ENCODE data around the gene ACAN.

The ACAN gene

DNA sequence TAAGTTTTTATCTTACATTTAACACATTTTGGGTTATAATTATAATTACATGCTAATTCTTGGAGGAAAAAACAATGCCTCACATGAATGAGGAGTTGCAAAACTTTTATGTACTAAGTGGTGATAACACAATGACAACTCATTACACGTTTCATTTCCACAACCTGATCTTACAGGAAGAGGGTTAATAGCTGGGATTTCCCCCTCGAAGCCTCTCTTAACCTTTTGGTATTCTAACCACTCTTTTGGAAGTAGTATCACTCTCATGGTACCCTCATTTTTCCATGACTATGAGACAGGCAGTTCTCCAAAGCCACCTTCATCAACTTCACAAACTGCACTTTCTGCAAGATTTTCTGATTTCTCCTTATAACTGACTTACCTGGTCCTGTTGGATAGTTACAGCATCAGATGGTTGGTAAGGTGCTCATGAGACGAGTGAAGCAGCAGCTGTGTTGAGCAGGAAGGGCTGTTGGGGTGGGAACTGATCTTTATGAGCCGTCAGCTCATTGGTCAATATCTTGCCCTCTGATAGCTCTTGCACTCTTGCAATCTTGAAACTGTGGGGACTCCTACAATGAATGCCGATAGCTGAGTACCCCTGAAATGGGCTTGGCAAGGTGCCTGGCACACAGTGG lies 41.6 kb downstream of the ACAN start:
- DNase-seq: no peak

DNA sequence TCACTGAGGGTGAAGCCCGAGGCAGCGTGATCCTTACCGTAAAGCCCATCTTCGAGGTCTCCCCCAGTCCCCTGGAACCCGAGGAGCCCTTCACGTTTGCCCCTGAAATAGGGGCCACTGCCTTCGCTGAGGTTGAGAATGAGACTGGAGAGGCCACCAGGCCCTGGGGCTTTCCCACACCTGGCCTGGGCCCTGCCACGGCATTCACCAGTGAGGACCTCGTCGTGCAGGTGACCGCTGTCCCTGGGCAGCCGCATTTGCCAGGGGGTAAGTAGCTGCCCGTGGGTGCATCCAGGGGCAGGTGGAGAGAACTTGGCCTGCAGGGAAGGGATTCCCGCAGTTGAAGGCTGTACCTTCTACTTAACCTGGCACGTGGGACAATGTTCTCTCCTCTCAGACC lies 42.4 kb downstream of the ACAN start:
- no peak for DNase-seq

DNA sequence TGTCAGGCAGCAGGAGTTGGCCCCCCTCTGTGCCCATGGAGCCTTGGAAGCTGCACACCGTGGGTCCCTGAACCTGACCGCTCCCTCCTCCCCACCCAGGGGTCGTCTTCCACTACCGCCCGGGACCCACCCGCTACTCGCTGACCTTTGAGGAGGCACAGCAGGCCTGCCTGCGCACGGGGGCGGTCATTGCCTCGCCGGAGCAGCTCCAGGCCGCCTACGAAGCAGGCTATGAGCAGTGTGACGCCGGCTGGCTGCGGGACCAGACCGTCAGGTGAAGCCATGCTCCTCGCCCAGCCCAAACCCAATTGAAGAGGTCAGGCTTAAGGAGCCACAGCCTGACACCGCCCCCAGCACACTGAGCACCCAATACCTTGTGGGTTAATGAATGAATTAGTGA lies 43.9 kb downstream of the ACAN start:
- DNase-seq: no peak

DNA sequence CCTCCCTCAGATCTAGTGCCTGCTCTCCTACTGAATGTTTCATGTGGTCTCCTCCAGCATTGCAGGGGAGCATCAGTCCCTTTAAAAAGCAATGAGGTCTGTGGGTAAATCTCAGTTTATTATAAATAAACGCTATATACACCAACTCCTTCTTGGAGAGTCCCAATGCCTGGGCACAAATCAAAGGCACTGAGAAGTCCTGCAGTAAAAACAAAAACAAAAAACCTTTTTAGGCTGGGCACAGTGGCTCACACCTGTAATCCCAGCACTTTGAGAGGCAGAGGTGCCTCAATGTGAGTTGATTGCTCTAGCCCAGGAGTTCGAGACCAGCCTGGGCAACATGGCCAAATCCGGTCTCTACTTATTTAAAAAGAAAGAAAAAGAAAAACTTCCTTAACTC lies 45.0 kb downstream of the ACAN start:
- no peak for DNase-seq

DNA sequence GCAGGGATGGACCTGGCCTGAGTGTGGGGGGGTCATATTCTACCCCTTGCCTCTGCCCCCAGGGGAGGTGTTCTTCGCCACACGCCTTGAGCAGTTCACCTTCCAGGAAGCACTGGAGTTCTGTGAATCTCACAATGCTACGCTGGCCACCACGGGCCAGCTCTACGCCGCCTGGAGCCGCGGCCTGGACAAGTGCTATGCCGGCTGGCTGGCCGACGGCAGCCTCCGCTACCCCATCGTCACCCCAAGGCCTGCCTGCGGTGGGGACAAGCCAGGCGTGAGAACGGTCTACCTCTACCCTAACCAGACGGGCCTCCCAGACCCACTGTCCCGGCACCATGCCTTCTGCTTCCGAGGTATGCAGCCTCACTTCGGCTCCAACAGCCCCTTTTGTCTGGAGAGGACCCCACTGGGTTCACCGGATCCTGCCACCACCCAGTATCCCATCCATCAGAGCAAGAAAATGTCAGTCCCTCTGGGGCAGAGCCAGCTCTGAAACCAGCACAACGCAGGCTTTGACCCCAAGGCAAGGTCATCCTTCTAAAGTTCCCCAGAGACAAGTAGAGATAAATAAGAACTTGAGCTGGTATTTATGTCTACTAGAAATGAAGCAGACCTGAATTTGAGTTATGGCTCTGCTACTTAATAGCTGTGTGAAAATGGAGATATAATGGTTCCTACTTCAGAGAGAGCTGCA lies 46.3 kb downstream of the ACAN start:
- DNase-seq: no peak

DNA sequence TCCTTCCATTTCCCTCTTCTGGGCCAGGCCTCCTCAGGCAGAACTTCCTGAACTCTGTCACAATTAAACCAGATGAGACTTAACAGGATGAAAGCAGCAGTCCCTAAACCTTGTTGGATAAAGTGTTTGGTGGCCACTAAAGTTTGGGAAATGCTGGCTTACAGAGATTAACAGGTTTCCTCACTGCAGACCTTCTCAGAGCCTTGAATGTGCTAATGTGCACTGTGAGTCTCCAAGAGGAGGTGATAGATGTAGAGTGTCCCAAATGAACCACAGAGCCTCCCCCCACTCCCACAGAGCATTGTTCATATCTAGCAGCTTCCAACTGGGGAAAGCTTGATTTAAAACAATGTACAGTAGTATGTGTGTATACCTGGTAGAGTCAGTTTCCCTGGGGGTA lies 49.2 kb downstream of the ACAN start:
- no peak for DNase-seq

DNA sequence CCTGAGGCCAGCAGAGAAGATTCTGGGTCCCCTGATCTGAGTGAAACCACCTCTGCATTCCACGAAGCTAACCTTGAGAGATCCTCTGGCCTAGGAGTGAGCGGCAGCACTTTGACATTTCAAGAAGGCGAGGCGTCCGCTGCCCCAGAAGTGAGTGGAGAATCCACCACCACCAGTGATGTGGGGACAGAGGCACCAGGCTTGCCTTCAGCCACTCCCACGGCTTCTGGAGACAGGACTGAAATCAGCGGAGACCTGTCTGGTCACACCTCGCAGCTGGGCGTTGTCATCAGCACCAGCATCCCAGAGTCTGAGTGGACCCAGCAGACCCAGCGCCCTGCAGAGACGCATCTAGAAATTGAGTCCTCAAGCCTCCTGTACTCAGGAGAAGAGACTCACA lies 55.7 kb downstream of the ACAN start:
- DNase-seq: no peak

DNA sequence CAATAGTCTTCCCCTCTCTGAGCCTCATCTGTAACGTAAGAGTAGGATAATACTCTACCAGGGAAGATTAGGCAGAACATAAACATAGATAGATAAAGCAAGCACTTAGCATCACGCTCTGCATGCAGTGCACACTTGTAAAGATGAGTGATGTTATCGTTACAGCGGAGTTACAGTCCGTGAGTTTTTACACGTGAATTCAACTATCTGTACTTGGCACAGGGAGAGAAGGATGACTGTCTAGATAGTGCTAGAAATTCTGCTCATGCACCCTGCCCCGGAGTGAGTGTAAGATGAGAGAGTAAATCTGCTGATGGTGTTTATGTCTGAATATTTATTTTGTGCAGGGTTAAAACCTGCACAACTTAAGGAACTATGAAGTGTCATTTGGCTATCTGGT lies 56.3 kb downstream of the ACAN start:
- DNase-seq: no peak

DNA sequence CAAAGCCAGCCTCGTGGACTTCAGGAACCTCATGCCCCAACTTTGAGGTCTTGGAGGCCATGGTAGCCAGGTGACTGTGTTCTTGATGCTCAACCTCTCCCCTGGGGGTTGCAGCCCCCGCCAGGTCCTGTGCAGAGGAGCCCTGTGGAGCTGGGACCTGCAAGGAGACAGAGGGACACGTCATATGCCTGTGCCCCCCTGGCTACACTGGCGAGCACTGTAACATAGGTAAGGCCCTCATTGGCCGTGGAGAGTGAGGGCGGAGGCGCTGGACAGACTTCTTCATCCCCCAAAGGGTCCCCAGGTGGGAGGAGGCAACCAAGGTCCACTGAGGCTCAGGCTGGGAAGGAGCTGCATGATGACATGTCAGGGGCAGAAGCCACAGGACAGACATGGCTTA lies 57.0 kb downstream of the ACAN start:
- DNase-seq: no peak

DNA sequence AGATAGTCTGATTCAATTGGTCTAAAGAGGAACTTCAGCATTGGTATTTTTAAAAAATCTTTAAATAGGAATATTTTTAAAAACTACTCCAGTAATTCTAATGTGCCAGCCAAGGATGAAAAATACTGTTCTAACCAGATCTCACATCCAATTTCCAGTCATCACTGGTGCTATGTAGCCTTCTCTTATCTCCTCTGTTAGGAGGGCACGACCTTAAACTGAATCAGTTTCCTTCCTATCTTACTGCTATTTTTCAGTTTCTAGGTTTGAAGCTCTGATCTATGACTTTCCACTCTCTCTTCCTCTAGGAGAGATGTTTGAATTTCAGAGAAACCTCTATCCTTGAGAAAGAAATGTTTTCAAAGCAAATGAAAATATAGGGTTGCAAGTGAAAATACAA lies 60.2 kb downstream of the ACAN start:
- DNase-seq: no peak

DNA sequence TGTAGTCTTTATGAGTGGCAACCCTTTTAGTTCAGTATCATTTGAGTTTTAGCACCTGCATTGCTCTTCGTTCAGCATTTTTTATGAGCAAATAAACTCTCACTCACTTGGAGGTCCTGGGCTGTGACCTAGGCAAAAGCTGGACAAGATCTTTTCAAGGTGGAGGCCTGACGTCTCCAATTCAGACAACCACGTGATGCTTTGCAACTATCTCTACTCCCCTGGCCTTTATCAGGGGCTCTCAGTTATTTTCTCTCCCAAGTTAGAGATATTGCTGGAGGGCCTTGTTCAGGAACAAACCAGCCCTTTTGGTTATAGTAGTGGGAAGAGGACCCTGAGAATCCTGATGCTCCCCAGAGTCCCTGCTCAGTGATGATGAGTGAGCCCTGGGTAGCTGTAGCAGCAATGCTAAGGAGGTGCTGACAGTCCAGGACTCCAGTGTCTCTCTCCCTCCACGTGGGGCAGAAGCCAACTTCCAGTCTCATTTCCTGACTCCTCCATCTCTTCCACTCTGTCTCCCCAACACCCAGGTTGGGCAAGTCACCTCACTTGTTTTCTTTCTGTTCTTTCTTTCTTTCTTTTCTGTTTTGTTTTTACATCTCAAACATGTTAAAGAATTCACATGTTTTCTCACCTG lies 61.7 kb downstream of the ACAN start:
- no peak for DNase-seq

DNA sequence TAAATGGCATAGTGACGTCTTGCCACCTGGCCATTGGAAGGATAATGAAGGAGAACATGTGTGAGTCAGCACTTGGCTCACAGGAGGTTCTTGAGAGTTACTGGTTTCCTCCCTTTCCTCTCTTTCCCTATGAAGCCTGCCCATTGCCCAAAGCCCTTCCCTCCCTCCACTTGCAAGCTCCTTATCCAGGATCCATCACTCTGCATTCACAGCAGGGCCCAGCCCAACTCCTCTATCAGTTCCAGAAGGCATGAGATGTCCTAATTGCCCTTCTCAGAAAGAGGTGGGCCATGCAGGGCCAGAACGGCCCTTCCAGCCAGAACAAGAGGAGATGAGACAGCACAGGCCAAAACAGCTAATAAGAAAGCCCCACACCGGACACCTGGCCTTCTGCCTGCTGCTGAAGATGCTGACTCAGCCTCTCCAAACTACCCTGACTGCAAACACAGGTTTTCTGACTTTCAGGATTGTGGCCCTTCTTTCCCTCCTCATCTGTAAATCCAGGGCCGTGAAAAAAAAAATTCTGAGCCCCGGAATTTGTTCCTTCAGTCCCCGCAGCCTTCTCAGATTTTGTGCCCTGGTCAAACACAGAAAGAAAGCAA lies 62.4 kb downstream of the ACAN start:
- no peak for DNase-seq

DNA sequence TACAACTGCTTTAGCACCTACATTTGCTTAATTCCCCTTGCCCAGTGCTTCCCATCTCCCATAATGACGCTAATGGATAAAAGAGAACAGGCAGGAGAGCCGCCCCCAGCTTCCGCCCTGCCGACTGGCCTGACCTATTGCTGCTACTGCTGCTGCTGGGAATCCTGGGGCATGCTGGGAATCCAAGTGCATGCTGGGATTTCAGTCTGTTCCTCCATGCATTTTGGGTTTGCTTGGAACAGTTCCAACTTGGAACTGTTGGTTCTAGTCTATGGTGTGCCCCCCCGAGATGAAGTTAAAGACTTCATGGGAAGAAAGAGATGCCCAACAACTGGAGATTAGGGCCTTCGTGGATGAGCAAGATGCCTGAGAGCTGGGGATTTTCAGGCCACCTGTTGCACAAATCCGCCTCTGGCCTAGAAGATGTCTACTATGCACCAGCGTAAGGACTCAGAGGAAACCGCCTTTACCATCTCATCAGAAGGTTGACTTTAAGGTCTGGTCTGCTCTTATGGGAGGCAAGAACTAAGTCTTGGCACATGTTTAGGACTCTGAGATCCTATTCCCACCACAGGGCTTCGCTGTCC lies 63.2 kb downstream of the ACAN start:
- DNase-seq: no peak

DNA sequence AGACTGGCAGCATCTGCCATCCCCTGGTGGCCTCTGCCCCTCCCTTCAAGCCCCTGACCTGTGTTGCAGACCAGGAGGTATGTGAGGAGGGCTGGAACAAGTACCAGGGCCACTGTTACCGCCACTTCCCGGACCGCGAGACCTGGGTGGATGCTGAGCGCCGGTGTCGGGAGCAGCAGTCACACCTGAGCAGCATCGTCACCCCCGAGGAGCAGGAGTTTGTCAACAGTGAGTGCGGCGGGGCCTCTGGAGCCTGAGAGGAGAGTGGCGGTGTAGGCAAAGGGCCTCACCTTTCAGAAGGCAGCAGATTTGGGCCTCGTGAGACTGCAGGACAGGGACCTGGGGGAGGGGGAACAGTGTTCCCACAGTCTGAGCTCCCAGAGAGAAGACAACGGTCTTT lies 68.1 kb downstream of the ACAN start:
- no peak for DNase-seq

DNA sequence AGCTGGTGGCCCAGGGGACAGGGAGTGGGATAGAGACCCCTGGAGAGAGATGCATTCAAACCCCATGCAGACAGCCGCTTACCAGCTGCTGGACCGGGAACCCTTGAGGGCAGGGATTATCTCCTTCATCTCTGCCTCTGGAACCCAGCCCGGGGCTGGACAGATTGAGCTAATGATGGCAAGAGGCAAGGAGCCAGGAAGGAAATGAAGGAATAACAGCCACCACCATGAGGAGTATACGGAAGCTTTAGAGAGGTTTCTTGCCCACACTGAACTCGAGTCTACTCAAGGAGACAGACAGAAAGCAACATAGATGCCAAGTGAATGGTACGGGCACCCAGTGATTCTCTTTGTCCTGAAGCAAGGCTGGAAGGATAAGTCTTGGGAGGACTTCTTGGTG lies 68.9 kb downstream of the ACAN start:
- DNase-seq: no peak

DNA sequence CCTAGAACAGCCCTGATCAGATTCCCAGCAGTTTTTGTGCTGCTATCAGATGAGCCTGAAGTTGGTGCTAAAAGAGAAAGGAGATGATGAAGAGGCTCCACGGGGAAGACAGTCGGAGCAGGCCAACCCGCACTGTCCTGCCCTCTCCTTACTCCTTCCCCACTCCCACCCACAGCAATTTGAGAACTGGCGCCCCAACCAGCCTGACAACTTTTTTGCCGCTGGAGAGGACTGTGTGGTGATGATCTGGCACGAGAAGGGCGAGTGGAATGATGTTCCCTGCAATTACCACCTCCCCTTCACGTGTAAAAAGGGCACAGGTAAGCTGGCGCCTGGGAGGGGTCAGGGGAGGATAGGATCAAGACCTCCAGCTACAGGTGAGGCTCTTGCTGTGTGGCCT lies 69.5 kb downstream of the ACAN start:
- no peak for DNase-seq

DNA sequence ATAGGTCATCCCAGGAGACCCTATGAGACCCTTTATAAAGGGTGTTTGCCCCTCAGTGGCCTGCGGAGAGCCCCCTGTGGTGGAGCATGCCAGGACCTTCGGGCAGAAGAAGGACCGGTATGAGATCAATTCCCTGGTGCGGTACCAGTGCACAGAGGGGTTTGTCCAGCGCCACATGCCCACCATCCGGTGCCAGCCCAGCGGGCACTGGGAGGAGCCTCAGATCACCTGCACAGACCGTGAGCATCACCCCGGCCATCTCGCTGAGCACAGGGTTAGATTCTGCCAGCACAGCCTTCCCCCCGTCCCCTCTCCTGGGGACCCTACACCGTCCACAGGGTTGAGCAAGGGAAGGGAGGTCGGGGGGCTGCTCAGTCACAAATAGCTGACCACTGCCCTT lies 70.5 kb downstream of the ACAN start:
- no peak for DNase-seq

DNA sequence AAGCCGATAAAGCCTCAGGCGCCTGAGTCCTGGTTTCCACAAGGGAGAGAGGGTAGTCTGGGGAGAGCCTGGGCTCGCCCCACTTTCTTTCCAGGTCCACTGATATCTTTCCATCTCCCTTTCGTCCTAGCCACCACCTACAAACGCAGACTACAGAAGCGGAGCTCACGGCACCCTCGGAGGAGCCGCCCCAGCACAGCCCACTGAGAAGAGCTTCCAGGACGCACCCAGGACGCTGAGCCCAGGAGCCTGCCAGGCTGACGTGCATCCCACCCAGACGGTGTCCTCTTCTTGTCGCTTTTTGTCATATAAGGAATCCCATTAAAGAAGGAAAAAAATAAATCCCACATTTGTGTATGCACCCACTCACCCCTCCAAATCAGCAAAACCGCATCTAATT lies 71.0 kb downstream of the ACAN start:
- no peak for DNase-seq

DNA sequence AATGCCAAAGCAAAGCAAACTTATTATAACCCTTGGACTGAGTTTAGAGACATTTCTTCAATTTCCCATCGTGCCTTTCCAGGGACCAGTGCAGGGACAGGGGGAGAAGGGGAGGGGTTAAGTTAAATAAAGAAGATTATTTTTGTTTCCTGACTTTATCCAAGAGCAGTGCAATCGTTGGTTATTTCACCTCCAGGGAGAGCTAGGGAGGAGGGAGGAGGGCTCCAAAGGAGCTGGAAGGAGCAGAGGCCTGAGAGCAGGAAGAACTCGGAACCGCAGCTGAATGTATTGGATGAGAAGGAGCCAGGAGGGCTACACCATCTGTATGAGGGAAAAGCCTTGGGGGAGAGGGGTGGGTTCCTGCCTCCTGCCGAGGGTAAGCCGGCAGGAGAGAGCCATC lies 71.4 kb downstream of the ACAN start:
- DNase-seq: no peak

DNA sequence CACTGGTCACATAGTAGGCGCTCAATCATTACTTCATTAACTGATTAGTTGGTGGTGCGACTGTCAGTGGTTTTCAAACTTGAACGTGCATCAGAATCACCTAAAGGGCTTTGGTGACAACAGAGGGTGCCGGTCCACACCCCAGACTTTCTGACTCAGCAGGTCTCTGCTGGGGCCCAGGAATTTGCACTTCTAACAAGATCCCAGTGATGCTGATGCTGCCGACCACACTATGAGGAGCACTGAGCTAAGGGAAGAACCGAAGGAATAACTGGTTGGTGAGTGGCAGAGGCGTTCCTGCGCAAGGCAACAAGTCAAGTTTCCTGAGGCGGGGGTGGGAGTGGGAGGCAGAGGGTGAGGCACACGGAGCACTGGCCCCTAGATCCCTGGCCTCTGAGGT lies 73.3 kb downstream of the ACAN start:
- DNase-seq: no peak

DNA sequence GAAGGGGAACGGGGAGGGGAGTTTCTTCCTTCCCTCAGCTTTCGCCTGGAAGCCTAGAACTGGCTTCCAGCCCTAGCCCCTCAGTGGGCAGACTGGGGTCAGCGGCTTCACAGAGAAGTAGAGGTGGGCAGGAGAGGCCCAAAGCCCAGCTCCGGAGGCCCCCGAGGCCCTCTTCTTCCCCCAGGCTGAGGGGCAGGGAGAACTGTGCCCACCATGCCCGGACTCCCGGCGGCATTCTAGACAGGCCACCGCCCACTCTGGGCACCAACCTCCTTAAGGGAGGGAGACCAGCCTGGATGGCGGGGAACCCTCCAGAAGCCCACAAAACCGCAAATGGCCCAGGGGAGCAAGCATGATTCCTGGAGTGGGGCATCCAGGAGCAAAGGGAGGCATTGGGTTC lies 74.2 kb downstream of the ACAN start:
- no peak for DNase-seq

DNA sequence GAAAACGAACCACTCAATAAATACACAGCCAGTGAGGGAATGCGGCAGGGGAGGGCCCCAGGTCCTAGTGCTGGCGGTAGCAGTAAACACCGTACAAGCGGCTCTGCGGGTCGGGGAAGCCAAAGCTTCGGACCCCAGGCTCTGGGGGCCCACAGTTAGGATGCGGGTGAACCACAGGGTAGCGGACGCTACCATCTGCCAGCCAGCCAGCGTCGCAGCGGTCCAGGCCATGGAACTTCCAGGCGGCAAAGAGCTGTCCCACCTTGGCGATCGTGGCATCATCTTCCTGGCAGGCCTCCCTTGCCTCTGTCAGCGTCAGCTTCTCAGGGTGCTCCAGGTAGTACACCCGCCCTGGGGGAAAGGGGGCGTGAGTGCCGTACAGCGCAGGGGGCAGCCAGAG lies 74.7 kb downstream of the ACAN start:
- no peak for DNase-seq

DNA sequence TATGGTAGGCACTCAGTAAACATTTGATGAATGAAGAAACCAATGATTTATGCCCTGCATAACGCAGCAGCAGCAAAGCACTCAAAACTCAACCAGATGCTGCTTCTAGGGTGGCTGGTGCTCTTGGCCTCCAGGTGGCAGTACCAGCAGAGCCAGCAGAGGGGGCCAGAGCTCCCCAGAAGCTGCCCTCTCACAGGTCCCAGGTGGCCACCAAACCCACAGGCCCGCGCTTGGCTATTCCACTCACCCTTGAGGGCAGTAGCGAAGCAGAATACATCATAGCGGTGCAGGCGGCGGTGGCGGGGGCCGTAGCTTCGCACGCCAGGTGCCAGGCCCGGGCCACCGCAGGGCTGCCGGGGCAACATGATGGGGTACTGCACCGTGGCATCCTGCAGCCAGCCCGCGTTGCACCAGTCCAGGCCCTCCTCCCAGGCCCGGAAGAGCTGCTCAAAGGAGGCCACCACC lies 75.5 kb downstream of the ACAN start:
- no peak for DNase-seq

Measured in NCI-H187 treated with DMSO at 0.1 percent for 48 hours (cell line).